Neural progenitor cell (in vitro differentiated cells): Measurements from ENCODE around the gene NTM.

Experiments used
- CTCF ChIP-seq: fragments of 200-600 bp; sonication (generic); IDR thresholded peaks from 2 replicates; pipeline ENCODE4 v1.5.1; 2017; ENCODE audit warnings: antibody characterized with exemption, mild to moderate bottlenecking
- EZH2 ChIP-seq: fragments of 200-600 bp; sonication (generic); IDR thresholded peaks from 2 replicates; pipeline ENCODE4 v1.6.1; 2017; ENCODE audit warnings: antibody characterized with exemption, mild to moderate bottlenecking, moderate library complexity
- EZH2phosphoT487 ChIP-seq: fragments of 200-600 bp; sonication (generic); IDR thresholded peaks from 2 replicates; pipeline ENCODE4 v1.6.1; 2017; ENCODE audit warnings: antibody characterized with exemption

- TF ChIP-seq EZH2 (no peak), CTCF (no peak), EZH2phosphoT487 (no peak)
Measured at GRCh38 chr11:131656839-131657211, 286.4 kb downstream of the NTM start.
